Measurements from ENCODE around the gene NPTX1.

The NPTX1 gene

DNA sequence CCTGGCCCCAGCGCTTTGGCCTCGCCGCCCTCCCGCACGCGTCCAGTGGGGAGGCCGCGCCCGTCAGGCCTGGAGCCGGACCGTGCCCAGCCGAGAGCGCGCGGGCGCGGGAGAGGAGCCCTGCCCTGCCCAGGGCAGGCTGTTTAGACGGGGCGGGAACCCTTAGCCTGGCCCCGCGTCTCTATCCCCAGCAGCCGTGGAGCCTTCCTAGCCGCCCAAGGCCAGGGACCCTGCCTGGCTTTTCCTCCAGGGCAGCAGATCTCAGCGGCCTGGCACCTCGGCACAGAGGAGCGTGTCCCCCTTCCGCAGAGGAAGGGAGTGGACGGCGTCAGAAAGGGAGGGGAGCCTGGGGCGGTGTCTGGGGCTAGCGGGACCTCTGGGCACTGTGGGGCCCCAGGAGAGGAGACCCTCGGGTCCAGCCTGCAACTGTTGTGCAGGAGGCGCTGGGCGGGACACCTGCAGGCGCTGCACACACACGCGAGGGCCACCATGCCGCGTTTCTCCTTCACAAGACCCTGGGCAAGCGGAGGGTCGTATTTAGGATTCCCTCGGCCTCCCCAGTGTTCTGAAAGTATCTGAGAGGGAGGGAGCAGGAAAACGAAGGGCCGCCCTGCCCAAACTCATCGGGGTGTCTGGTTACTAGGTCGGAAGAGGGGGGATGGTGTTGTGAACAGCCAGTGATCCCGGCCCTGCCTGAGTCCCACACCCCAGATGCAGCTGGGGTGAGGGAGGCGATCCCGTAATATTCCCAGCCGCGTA, 2.3 kb upstream of the NPTX1 start:
- no peak for DNase-seq (ENCODE audit: low spot score)

DNA sequence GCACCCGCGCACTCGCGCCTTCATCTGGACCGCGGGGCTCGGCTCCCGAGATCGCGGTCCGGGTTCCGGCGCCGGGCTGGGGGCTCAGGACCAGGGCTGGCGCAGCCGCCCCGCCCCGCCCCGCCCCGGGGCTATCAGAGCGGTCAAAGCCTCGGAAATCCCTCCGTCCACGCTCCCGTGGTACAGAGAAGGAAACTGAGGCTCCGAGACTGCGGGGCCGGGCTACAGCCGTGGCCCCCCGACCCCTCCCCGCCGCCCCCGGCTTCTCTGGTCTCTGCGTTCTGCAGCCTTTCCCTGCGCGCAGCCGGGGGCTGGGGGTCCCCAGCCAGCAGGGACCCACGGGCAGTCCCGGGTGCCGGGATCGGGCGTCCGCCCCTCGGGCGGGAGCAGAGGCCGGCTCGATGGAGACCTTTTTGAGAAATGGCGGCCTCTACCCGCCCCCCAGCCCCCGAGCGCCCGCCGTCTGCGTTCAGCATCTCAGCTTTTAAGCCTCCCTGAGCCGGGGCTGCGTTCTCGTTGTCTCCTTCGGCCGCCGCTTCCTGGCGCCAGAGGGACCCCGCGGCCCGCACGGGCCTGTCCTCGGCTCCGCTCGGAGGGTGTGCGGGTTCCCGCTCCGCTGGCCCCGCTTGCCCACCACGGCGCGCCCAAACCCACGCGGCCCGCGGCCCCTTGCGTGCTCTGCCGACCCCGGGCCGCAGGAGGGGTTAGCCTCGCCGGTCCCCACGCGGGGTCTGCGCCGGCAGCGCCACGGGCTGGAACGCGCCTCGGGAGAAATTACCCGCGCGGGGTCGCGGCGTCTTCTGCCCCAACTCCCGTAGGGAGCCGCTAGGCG, 1.5 kb upstream of the NPTX1 start:
- DNase-seq (ENCODE audit: low spot score), result peak; percentile 17

DNA sequence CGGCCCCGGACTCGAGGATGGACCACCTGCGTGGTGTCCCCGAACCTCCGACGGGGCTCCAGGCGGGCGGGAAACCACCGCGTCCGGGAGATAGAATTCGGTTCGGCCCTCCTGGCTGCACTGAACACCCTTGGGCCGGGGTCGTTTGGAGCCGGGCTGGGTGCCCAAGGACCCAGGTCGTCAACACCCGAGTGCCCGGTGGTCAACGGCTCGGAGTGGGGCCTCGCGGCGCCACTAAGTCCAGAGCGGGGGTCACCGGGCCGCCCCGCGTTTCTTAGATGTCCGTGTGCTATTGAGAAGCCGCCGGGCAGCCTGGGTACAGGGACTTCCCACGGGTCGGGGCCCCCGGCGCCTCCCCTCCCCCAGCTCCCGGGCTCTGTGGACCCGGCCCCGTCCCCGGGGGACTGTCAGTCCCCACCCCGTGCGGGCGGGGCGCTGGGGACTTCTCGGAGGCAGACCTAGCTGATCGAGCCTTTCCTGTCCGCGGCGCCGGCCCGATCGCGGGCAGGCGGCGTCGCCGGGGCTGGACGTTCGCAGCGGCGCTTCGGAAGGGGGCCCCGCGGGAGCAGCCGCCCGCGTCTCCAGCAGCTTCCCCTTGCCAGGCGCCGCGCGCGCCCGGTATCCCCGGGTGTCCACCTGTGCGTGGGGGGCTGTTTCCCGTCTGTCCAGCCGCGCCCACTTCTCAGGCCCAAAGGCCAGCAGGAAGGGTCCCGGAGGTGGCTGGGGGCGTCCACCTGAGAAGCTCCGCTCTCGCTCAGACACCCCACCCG, 655 bp upstream of the NPTX1 start:
- DNase-seq (ENCODE audit: low spot score), result no peak

DNA sequence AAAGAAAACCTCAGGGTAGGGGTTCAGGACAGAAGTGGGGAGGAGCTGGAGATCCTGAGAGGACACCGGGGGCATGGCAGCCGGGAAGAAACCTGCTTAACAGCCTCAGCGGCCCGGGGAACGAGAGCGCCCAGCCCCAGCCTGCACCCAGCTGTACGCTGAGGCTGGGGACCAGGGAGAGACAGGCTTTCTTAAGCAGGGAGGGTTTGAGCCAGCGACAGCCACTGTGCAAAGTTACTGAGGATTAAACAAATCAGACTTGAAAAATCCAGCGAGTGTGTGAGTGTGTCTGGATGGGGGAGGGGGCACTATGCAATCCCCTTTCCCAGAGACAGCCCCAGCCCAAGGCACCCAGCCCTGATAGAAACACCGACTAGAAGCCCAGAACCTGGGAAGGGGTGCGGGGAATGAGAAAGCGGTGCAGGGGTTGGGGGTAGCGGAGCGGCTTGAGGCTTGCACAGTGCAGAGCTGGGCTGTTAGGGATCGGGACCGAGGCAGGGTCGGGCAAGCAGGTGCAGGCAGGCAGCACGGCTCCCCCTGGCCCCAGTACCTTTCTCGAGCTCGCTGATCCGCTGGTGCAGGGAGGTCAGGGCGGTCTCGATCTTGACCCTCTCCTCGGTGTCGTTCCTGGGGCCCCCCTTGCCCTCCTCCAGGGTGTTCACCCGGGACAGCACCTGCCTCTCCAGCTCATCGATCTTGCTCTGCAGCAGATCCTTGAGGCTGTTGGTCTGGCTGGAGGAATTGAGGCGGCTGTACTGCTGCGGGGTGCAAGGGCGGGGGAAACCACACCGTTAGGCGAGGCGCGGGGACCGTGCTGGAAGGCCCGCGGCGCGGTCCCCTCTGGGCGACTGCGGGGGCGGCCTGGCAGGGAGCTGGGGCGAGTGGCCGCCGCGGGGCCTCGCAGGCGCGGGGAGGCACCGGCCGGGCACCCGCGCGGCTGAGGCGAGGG, 1.2 kb downstream of the NPTX1 start:
- no peak for DNase-seq (ENCODE audit: low spot score)

DNA sequence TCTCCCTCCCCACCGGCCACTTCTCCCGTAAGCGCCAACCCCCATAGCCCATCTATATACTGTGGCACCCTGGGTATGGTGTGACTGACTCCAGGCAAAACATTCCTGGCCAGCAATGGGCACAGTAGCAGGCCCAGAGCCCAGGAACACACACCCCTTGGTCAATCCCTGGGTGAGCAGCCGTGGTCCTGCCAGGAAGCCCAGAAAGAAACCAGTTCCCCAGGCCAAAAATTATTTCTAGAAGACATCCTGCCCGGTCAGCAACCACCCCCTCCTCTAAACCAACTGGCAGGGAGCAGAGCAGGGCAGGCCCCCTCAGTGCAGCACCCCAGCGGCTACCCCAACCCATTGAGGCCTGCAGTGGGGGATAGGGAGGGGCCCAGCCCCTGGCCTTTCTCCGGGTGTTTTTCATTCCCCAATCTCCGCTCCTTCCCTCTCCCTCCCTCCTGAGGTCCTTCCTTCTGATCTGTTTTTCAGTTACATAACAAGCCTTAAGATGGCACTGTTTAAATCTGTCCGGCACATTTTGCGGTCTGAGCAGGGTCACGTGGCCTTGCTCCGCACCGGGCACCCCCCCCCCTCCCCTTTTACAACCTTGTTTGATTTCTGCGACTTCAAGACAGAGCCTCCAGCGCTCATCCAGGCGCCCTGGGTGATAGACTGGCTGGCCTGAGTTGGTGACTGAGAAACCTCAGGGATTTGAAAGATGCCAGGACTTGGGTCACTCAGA, 2.0 kb downstream of the NPTX1 start:
- no peak for DNase-seq (ENCODE audit: low spot score)

DNA sequence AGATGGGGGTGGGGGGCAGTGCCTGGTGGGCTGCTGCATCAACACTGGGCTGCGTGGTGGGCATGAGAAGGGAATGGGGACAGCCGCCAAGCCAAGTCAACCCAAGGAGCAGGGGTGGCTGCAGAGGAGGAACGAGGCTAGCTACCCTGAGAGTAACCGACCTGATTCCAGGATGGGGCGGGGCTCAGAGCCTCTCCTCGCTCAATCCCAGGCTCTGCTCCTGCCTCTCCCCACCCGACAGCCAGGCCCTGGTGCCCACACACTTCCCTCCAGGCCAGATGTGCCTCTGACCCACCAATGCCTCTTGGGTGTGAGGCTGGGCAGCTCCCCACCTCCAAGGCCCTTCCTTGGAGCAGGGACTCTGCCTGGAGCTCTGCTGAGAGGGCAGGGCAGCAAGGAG, 2.7 kb downstream of the NPTX1 start:
- no peak for DNase-seq (ENCODE audit: low spot score)

DNA sequence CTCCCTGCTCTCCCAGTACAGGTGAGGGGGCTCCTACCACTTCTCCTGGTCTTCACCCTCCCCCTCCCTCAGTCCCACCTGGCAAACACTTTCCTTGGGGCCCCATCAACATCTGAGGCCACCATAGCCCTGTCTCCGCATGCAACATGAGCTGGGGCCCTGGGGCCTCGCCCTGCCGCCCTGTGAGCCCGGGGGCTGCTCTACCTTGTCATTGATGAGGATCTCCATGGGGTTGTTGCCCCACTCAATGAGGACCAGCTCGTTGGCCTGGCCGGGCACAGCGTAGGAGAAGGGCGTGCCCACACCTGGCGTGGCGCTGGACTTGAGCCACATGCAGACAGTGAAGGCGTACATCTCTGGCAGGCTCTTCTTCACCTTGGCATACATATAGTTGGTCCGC, 3.4 kb downstream of the NPTX1 start:
- DNase-seq (ENCODE audit: low spot score), result no peak

DNA sequence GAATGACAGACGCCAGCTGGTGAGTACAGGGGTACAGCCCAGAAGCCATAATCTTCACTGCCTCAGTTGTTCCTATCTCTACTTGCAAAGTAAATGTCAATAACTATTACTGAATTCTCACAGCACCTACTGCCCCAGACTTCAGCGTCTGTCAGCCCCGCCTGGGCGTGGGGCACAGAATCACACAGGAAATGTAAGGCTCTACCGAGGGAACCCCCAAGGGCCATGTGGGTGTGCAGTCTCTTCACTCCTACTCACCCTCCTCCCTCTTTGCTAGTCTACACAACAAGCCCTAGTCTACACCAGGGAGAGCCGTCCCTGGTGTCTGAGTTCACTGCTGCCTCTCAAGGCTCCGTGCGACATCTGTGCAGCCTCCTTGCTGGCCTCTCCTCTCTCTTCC, 4.5 kb downstream of the NPTX1 start:
- DNase-seq (ENCODE audit: low spot score), result no peak

DNA sequence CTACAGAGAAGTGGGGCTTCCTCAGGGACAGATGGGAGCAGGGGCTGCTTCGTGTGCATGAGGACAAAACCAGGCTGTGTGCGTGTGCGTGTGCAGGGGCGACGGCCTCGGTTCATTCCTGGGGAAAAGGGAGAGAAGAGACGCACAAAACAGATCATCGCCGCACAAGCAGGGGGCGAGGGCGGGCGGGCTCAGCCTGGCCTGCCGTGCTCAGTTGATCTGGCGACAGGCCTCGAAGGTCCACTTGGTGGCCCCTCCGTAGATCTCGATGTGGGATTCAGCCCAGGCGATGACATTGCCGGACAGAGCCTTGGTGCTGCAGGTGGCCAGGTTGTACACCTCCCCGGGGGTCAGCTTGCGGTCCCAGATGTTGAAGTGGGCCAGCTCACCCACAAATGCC, 5.8 kb downstream of the NPTX1 start:
- no peak for DNase-seq (ENCODE audit: low spot score)

DNA sequence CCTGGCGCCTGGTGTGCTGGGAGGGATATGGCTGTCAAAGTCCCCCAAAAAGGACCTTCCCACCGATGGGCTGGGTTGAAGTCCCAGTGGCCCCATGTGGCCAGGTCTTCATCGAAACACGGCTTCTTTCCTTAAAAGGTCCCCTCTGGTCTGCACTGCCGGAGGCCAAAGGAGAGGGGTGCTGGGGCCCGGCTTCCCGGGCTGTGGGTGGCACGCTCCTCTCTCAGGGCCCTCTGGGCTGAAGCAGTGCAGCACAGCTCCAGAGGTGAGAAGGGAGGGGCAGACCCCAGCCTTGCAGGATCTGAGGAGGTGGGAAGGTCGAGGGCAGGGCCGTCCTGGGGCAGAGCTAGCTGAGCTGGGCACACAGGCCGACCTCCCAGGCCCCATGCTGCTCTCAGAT, 6.7 kb downstream of the NPTX1 start:
- no peak for DNase-seq (ENCODE audit: low spot score)

DNA sequence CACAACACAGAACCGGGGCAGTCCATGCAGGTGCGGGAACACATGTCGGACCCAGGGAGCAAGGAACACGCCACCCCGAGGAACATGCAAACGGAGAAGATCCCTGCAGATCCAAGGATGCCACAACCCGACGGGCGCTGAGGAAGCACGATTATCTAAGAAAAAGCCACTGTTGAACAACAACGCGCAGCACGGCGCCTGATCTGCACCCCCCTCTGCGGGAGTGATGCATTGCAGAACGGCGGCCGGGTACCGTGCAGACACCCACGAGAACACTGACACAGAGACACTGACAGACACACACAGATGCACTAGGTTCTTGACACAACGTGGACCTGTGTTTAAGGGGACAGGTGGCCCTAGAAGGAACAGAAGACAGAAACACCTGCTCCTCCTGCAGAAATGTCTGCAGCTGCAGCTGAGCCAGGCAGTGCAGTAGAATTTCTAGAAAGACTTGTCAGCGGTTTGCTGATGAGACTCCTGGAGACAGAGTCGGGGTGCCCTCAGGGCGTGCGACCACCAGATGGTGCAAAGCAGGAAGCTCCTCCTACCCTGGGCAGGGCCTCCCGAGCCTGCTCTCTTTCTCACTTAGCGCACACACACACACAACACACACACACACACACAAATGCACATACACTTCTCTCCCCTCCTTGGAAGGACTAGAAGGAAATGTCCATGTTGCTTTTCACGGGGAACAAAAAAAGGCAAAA, 7.5 kb downstream of the NPTX1 start:
- no peak for DNase-seq (ENCODE audit: low spot score)

DNA sequence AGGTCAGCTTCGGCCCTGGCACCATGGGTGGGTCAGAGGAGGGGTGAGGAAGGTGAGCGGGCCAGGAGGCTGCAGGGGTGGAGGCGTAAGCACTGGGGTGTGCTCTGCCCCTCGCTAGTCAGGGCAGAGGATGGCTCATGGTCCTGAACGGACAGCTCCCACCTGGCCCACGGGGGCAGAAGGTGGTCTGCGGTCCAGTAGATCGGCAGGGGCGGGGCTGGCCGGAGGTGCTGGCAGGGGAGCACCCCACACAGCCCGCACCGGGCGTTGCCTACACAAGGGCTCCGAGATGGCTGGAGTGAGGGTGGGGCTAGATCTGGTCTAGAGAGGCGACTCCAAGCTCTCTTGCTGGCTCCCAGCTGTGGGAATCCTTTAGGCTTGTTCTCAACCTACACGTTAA, 8.2 kb downstream of the NPTX1 start:
- no peak for DNase-seq (ENCODE audit: low spot score)

DNA sequence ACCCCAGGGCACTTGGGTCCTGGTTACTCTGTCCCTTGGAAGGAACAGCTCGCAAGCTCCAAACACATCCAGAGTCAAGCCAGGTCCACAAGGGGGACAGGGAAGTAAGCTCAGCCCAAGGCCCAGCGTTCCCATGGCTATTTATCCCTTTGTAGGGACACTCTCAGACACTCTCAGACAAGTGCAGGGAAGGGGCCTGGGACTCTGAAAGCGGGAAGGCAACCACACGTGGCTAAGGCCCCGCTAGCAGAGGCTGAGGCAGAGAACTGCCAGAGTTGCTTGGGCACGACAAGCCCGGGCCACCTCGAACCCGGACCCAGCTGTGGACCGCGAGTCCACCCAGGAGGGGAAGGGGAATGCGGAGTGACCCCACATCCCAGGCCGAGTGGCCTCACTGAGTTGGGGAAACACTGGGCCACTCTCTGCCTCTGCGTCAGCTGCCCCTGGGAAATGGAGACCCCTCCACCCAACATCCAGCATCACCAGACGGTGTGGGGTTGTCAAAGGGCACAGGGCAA, 10.2 kb downstream of the NPTX1 start:
- no peak for DNase-seq (ENCODE audit: low spot score)

DNA sequence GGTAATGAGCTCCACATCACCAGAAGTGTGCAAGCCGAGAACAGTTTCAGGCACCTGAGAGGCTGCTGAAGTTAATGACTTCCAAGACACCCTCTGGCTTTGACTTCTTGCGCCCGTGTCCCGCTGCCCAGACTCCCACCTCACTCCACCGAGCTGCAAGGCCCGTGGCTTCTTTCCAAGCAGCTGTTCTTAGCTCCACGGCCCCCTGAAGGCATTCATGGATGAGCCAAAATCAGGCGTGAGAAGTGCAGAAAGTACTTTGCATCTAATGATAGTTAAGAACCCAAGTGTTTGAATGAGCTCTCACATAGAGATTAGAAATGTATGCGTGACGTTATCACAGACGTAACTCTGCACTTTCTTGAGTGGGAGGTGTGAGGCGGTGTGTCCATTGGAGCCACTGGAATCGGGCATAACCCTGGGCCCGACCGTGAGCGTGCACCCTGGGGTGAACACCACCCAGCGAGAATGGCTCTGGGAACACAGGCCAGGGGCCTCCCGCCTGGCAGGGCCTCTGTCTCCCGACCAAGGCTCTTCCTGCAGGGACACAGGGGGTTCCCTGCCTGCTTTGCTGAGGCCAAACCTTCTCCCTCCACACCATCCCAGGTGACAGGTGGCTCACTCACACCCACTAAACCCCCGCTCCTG, 11.0 kb downstream of the NPTX1 start:
- DNase-seq (ENCODE audit: low spot score), result no peak

DNA sequence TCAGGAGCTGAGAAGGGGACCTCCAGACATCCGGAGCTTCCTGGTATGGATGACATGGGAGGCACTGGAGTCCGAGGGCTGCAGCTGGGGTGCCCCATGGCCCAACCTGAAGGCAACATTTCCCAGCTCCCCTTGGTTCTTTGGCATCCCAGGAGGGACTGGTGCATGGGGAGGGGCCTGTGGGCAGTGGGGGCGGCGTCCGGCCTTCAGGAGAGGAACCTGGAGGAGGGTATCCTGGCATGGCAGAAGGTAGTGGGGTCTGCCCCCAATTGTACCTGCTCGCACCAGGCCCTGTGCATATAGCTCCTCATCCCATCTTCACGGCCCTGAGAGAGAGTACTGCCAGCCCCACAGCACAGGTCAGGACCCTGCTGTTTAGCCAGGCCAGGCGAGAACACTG, 11.9 kb downstream of the NPTX1 start:
- DNase-seq (ENCODE audit: low spot score), result no peak

DNA sequence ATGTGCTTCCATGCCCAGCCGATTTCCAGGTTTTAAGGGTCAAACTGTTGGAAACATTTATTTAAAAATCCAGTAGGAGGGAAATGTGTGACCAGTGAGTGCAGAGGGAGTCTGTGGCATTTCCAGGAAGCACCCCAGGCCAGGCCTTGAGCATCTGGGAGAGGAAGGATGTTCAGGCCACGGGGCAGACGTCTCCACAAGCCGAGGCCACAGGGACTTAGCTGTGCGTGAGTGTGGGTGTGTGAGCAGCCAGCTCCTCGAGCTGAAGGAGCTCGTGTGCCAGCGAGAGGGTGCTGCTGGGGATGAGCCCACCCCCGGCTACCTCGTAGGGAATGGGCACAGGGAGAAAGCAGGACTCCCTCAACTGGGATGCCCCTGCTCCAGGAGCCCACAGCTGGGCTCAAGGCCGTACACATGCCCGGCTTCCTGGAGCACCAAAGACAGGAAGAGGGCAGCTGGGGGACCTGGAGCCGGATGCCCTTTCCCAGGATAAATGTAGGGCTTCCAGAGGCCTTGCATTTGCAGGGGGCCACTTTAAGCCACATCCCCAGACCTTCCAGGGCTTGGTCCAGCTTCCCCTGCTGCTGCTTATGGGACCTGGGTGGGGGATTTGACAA, 12.5 kb downstream of the NPTX1 start:
- DNase-seq (ENCODE audit: low spot score), result no peak

DNA sequence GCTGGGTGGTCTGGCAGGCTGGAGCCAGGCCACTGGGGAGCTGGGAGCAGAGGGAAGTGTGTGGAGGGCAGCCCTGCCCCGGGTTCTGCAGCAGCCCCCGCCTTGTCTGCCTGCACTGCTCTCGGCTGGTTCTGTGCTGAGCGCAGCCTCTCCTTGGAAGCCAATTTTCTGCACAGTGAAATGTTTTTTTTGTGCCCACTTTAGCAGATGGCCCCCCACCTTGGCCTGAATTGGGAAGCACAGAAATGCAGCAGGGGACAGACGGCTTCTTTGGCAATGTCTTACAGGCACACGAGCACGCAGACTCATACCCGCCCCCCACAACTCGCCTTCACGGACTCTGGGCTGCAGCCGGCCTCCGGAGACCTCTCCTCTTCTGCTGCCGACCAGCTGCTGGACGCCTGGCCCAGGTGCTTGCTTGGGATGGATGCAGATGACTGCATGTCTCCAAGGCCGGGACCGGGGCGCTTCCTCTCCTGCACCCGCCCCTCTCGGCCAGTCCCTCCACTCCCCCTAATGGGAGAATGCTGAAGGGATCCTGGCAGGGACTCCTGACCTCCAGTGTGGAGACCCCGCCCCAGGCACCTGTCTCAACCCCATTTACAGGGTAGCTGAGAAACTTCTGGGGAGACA, 14.8 kb downstream of the NPTX1 start:
- no peak for DNase-seq (ENCODE audit: low spot score)

DNA sequence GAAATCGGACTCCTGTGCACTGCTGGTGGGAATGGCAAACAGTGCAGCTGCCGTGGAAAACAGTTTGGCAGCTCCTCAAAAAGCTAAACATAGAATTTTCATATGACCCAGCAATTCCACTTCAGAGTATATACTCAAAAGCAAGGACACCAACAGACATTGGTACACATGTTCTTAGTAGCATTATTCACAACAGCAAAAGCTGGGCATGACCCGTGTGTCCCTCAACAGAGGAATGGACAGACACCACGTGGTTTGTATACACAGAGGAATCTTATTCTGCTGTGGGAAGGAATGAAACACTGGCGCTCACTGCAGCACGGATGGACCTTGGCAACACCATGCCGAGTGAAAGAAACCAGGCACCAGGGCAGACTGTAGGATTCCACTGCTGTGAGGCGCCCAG, 16.0 kb downstream of the NPTX1 start:
- DNase-seq (ENCODE audit: low spot score), result no peak

DNA sequence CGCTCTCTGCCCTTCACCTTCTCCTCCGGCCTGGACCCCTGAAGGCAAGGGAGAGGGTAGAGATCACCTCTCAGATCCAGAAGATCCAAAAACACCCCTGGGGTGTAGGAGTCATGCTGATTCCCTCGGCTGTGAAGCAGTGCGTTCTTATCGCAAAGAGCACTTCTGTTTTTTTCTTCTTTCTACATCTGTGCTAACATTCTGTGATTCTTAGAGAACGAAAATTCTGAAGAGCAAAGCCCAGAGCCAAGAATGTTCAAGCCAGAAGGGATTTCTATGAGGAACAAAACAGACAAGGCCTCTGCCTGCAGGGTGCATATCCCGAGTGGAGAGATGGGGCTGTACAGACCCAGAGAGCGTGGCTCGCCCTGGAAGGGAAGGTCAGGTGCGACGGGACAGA, 17.2 kb downstream of the NPTX1 start:
- no peak for DNase-seq (ENCODE audit: low spot score)

Measured in activated CD4-positive, alpha-beta T cell treated with anti-CD3 and anti-CD28 coated beads, Interleukin-2, Interleukin-4, amounts not matched to agents 100 ng/mL and 50 ng/mL, durations not matched to agents 16 hours and 8 hours (primary cell).